IPS-18a (cell line): Measurements from ENCODE around the gene BORA.
"Not testable (repeated sequence)": the region's sequence is repeated elsewhere in the genome, so short reads cannot be mapped to it uniquely, and the experiment has no call there.

Source experiments
- H3K27ac ChIP-seq: one replicate; pipeline ENCODE4 v1.5.1; 2013; ENCODE audit warnings: low read length
- H3K27me3 ChIP-seq: one replicate; pipeline ENCODE4 v1.6.1; 2013; ENCODE audit warnings: mild to moderate bottlenecking, low read length; ENCODE audit not compliant: control insufficient read depth, insufficient read depth
- H3K36me3 ChIP-seq: one replicate; pipeline ENCODE4 v1.6.1; 2013; ENCODE audit warnings: low read depth, low read length; ENCODE audit not compliant: control insufficient read depth
- H3K4me1 ChIP-seq: one replicate; pipeline ENCODE4 v1.6.1; 2013; ENCODE audit warnings: low read depth, low read length; ENCODE audit not compliant: control insufficient read depth
- H3K4me3 ChIP-seq: one replicate; pipeline ENCODE4 v1.5.1; 2013; ENCODE audit warnings: low read length
- H3K9ac ChIP-seq: one replicate; pipeline ENCODE4 v1.6.1; 2013; ENCODE audit warnings: mild to moderate bottlenecking, low read length, moderate library complexity
- H3K9me3 ChIP-seq: one replicate; pipeline ENCODE4 v1.6.1; 2013; ENCODE audit warnings: low read depth, low read length; ENCODE audit not compliant: control insufficient read depth

The BORA gene

DNA sequence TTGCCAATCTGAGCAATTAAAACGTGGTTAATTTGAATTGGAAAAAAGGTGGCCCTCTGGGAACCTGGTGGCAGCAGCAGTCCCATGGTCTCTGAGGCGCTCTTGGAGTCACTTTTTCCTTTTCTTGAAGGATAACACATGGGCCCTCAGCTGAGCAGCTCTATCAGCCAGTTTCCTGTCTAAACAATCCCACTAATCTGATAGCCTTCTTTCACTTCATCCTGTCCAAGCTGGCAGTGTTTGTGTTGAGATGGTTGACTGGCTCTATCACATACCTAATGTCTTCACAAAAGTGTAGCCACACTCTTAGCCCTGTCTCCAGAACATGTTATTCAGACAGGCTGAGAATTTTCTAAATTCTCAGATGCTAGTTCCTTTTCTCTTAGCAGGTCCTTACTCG, 10.9 kb upstream of the BORA start:
- Histone ChIP-seq H3K9ac (no peak overlapping the region), H3K4me1 (no peaks in the 10 kb centered on the region), H3K9me3 (no peaks in the 10 kb centered on the region), H3K27ac (no peak overlapping the region), H3K36me3 (peaks cover 30% of the 10 kb centered on the region), H3K27me3 (no peaks in the 10 kb centered on the region), H3K4me3 (no peak overlapping the region)

DNA sequence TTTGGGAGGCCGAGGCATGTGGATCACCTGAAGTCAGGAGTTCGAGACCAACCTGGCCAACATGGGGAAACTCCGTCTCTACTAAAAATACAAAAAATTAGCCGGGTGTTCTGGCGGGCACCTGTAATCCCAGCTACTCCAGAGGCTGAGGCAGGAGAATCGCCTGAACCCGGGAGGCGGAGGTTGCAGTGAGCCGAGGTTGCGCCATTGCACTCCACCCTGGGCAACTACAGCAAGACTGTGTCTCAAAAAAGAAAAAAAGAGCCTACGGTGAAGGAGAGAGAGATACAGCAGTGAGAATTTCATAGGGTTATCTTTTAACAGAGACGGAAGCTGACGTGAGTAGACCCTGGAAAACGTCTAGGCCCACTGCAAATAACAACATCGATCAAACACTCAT, 1.5 kb upstream of the BORA start:
- not testable (repeated sequence) for H3K36me3 ChIP-seq, H3K9me3 ChIP-seq, H3K27me3 ChIP-seq, H3K9ac ChIP-seq, H3K27ac ChIP-seq, H3K4me1 ChIP-seq
- H3K4me3 ChIP-seq, result peak overlapping the region; percentile 83

DNA sequence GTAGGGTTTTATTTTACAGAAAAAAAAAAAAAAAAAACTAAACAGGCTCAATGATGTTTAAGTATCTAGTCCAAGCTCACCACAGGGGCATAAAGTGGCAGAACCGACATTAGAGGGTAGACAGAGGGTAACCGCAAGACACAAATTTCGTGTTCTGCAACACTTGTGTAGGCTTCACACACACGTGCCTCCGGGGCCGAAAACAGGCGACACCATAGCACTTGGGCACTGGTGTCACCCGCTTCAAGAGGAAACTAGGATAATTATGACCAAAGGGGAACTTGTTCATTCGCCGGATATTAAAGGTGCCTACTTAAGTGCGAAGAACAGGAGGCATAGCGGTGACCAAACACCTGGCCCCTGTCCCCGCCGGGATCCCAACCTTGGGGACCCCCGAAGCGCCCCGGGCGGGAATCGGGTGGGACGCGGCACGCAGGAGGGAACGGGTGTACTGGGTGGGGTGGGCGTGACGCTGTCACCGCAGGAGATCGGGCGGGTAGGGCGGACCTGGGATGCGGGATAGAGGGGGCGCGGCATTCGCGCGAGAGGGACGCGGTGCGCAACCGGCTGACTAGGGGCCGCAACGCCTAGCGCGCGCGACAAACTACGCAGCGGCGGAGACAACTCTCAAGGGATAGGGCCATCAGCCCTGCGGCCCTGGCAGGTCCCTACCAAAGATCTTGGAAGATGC, 852 bp upstream of the BORA start:
- no peaks in the 10 kb centered on the region for H3K27me3 ChIP-seq
- H3K4me3 ChIP-seq, result peak overlapping the region; percentile 83
- H3K27ac ChIP-seq, result no peak overlapping the region
- H3K4me1 ChIP-seq, result no peaks in the 10 kb centered on the region
- no peaks in the 10 kb centered on the region for H3K9me3 ChIP-seq
- H3K9ac ChIP-seq, result peak overlapping the region; percentile 65
- peaks cover 10% of the 10 kb centered on the region for H3K36me3 ChIP-seq

DNA sequence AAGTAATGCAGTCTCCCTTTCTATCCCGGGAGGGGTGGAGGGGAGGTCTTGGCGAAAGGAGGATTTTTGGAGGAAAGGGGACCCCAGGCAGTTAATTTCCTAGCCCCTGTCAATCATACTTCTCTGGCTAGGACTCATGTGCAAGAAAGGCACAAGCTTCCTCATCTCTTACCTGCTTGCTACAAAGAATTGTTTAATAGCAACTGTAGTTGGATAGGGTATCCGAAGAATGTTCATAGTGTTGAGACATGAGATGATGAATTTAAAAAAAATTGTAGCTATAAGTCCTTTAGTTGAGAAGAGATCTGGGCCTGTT, 525 bp downstream of the BORA start:
- no peaks in the 10 kb centered on the region for H3K4me1 ChIP-seq
- H3K9ac ChIP-seq, result peak overlapping the region; percentile 72
- H3K4me3 ChIP-seq, result peak overlapping the region; percentile 83
- peaks cover 16% of the 10 kb centered on the region for H3K36me3 ChIP-seq
- H3K27me3 ChIP-seq, result no peaks in the 10 kb centered on the region
- peak overlapping the region; percentile 3 for H3K27ac ChIP-seq
- no peaks in the 10 kb centered on the region for H3K9me3 ChIP-seq

DNA sequence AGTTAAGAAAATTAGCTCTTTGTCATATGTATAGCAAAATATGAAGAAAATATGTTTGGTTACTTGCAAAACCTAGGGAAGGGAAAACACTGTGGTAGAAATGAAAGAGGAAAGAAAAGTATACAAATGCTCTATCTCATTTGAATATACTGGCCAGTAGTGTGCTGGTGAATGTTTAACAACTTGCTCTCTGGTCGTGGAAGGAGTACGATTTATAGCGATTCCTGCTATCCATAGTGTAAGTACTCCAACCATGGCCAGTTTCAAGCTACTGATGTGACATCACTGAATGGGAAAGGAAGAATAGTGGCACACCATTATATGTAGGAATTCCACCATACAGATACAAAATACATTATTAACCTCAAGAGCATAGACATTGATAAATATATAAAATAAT, 9.3 kb downstream of the BORA start:
- H3K27me3 ChIP-seq, result no peaks in the 10 kb centered on the region
- H3K9me3 ChIP-seq, result no peaks in the 10 kb centered on the region
- no peak overlapping the region for H3K27ac ChIP-seq
- no peak overlapping the region for H3K9ac ChIP-seq
- no peak overlapping the region for H3K4me3 ChIP-seq
- H3K4me1 ChIP-seq, result no peaks in the 10 kb centered on the region
- H3K36me3 ChIP-seq, result peaks cover 33% of the 10 kb centered on the region

DNA sequence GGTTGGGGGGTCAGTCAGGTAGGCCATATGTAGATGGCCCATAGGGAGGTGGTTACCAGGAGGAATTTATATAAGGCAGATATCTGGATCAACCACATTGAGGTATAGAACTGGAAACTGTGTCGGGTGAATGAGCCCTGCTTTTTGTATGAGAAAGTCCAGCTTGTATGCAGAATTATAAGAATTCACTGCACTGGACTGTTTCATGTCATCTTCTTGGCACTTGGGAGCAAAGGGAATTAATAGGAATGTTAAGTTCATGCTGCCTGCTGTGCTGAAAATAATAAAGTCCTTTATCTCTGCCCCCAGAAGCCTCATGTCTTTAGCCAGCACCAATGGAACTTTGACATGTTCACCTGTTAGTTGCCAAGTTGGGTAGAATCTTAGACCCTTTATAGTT, 12.3 kb downstream of the BORA start:
- Histone ChIP-seq H3K27ac (no peak overlapping the region), H3K36me3 (peaks cover 36% of the 10 kb centered on the region), H3K9me3 (no peaks in the 10 kb centered on the region), H3K9ac (no peak overlapping the region), H3K4me1 (no peaks in the 10 kb centered on the region), H3K27me3 (no peaks in the 10 kb centered on the region), H3K4me3 (no peak overlapping the region)

DNA sequence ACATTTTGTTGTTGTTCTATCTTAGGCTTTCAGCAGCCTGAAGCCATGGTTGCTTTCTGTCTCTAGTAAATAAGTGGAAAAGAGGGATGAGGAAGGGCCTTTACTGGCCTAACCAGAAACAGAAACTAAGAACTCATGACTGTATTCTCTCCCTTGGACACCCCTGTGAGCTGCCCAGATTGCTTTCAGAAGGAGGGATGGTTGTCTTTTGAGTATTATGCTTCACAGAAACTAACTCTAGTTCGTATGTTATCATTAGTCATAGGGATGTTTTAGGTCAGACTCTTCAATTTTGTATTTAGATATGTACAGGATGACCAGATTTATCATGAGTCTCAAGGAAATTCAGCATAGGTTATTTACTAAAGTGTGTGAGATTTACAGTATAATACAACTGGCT, 17.5 kb downstream of the BORA start:
- H3K9me3 ChIP-seq, result no peaks in the 10 kb centered on the region
- H3K27ac ChIP-seq, result no peak overlapping the region
- H3K36me3 ChIP-seq, result peaks cover 54% of the 10 kb centered on the region
- no peaks in the 10 kb centered on the region for H3K27me3 ChIP-seq
- H3K9ac ChIP-seq, result no peak overlapping the region
- no peak overlapping the region for H3K4me3 ChIP-seq
- H3K4me1 ChIP-seq, result no peaks in the 10 kb centered on the region

DNA sequence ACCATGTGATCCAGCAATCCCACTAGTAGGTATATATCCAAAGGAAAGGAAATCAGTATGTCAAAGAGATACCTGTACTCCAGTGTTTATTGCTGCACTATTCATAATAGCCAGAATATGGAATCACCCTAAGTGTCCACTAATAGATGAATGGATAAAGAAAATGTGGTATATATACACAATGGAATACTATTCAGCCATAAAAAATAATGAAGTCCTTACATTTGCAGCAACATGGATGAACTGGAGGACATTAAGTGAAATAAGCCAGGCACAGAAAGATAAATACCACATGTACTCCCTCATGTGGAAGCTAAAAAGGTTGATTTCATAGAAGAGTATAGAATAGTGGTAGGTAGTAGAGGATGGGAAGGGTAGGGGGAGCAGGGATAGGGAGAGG, 23.5 kb downstream of the BORA start:
- no peaks in the 10 kb centered on the region for H3K9me3 ChIP-seq
- H3K27ac ChIP-seq, result no peak overlapping the region
- H3K4me3 ChIP-seq, result no peak overlapping the region
- no peak overlapping the region for H3K9ac ChIP-seq
- H3K4me1 ChIP-seq, result no peaks in the 10 kb centered on the region
- H3K27me3 ChIP-seq, result no peaks in the 10 kb centered on the region
- H3K36me3 ChIP-seq, result peaks cover 74% of the 10 kb centered on the region

DNA sequence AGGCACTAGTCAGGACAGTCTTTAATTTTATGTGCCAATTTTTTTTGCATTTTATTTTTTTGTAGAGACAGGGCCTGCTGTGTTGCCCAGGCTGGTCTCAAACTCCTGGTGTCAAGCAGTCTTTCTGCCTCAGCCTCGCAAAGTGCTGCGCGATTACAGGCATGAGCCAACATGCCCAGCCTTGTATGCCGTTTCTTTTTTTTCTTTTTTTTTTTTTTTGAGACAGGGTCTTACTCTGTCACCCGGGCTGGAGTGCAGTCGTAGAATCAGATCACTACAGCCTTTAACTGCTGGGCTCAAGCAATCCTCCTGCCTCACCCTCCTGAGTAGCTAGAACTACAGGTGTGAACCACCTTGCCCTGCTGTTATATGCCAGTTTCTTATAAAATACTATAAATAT, 26.4 kb downstream of the BORA start:
- H3K36me3 ChIP-seq, result peaks cover 71% of the 10 kb centered on the region

DNA sequence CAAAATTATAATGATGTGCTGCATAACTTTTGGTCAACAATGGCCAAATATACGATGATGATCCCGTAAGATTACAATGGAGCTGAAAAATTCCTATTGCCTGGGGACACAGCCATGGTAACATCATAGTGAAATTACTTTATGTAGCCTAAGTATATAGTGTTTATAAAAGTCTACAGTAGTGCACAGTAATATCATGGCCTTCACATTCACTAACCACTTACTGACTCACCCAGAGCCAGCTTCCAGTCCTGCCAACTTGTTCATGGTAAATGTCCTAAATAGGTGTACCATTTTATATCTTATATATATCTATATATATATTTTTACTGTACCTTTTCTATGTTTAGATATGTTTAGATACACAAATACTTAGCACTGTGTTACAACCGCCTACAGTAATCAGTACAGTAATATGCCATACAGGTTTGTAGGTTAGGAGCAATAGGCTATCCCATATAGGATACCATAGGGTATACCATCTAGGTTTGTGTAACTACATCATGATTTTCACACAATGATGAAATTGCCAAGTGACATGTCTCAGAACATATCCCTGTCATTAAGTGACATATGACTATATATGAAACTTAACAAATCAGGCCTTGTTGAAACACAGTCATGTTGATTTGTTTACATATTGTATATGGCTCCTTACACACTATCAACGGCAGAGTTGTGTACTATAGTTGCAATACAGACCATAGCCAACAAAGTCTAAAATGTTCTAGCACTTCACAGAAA, 30.2 kb downstream of the BORA start:
- Histone ChIP-seq H3K36me3 (peaks cover 83% of the 10 kb centered on the region), H3K27ac (no peak overlapping the region), H3K27me3 (no peaks in the 10 kb centered on the region), H3K9ac (no peak overlapping the region), H3K4me1 (no peaks in the 10 kb centered on the region), H3K9me3 (no peaks in the 10 kb centered on the region), H3K4me3 (no peak overlapping the region)

More for the DNA sequence above, 26.4 kb downstream of the BORA start:
- H3K27me3 ChIP-seq, result no peaks in the 10 kb centered on the region
- H3K9ac ChIP-seq, result no peak overlapping the region
- H3K27ac ChIP-seq, result no peak overlapping the region
- H3K4me3 ChIP-seq, result no peak overlapping the region
- H3K4me1 ChIP-seq, result no peaks in the 10 kb centered on the region
- H3K9me3 ChIP-seq, result no peaks in the 10 kb centered on the region

DNA sequence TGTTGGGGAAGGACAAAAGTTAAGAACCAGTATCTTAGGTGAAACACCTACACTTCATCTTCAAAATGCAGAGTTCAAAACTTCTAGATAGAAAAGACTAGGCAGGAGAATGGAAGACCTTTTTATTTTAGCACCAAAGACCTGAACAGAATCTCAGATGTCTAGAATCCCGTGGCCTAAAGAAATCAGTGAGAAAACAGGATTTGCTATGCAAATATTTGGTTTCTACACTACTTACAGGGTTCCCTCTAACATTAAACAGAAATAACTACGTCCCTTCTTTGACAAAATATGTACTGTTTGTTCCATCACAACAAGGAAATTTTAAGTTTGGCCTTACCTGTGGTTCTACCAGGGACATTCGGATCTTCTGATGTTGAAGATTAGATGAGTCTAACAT, 32.5 kb downstream of the BORA start:
- no peaks in the 10 kb centered on the region for H3K4me1 ChIP-seq
- no peak overlapping the region for H3K27ac ChIP-seq
- no peak overlapping the region for H3K4me3 ChIP-seq
- peaks cover 90% of the 10 kb centered on the region for H3K36me3 ChIP-seq
- no peak overlapping the region for H3K9ac ChIP-seq
- H3K9me3 ChIP-seq, result no peaks in the 10 kb centered on the region
- H3K27me3 ChIP-seq, result no peaks in the 10 kb centered on the region

DNA sequence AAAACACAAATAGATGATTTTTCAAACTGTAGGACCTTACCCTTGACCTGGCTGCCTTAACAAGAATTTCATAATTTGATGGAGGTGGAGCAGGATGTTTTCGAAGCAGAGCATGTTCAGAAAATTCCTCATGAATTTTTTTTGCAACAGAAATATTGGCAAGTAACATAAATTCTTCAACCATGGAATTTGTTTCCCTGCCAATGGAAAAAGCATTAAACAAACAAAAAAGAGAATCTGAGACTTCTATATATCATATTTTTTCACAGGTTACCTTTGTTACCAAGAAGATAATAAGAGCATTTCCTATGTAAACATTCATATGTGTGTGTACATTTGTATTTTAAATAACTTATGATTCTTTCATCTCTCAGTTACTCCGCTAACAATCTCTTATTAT, 35.7 kb downstream of the BORA start:
- Histone ChIP-seq H3K27ac (no peak overlapping the region), H3K27me3 (no peaks in the 10 kb centered on the region), H3K9ac (no peak overlapping the region), H3K36me3 (peaks cover 97% of the 10 kb centered on the region), H3K4me3 (no peak overlapping the region), H3K9me3 (no peaks in the 10 kb centered on the region), H3K4me1 (no peaks in the 10 kb centered on the region)
